GM21723 (cell line): Measurements from ENCODE around the gene OR8G5.
"Not testable (repeated sequence)": the region's sequence is repeated elsewhere in the genome, so short reads cannot be mapped to it uniquely, and the experiment has no call there.

ENCODE experiments used
- ATAC-seq: cut with Tn5 transposase; IDR thresholded peaks from one replicate; pipeline ENCODE4 v1.9.1; 2021; ENCODE audit warnings: mild to moderate bottlenecking, moderate library complexity; ENCODE audit not compliant: unreplicated experiment

The OR8G5 gene

DNA sequence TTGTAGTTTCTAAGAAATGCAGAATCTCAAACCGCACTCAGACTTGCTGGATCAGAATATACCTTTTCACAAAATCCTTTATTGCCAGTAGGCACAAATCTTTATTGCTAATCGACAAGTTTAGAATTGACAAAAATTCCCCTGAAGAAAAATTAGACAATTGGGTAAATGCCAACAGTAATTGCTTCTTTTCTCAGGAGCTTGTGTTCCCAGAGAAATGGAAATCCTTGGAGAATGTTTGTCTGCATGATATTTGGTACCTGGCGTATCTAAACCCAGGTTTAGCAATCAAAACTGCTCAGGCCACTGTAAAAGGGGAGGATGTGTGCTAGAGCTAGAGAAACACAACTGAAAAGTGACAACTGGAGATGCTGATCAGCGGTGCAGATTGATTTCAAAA, at the start of gene OR8G5:
TSS of gene OR8G5 (plus strand) at position 301 of the 400 bp plus-strand sequence. CDS start 8,556 bp downstream, outside the sequence.
- no peak for ATAC-seq

GRCh38 chr11:124207102-124207792, 48.9 kb upstream of the OR8G5 start:
- ATAC-seq = no peak

GRCh38 chr11:124209824-124210357, 46.3 kb upstream of the OR8G5 start:
- no peak for ATAC-seq

- ATAC-seq = no peak
Measured at GRCh38 chr11:124210421-124210820, 45.8 kb upstream of the OR8G5 start.

GRCh38 chr11:124211321-124211720, 44.9 kb upstream of the OR8G5 start:
- no peak for ATAC-seq

- no peak for ATAC-seq
Measured at GRCh38 chr11:124214027-124214426, 42.1 kb upstream of the OR8G5 start.

- ATAC-seq = no peak
Measured at GRCh38 chr11:124219126-124219525, 37.0 kb upstream of the OR8G5 start.

DNA sequence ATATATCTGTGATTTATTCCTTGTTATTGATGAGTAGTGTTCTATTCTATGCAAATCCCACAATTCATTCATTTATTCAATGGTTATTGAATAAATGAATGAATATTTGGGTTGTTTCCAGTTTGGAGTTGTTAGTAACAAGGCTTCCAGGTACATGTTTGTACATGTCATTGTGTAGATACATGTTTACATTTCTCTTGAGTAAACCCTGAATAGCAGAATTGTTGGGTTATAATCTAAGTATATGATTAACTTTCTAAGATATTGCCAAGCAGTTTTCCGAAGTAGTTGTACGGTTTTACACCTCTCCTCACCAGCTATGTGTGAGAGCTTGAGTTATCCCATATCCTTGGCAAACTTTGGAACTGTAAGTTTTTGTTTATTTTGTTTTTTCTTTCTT, 33.8 kb upstream of the OR8G5 start:
- no peak for ATAC-seq

- ATAC-seq = not testable (repeated sequence)
Measured at GRCh38 chr11:124224618-124225423, 31.4 kb upstream of the OR8G5 start.

DNA sequence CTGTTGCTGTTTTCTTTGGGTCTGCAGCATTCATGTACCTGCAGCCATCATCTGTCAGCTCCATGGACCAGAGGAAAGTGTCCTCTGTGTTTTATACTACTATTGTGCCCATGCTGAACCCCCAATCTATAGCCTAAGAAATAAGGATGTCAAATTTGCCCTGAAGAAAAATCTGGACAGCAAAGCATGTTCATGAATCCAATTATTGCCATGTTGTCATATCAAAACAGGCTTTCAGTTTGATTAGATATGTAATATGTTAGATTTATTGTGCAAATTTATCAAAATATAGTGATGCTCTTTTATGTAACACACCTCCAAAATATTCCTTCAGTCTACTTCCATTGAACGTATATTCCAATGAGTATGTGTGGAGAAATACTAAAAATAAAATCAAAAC, 30.7 kb upstream of the OR8G5 start:
- ATAC-seq = no peak

- no peak for ATAC-seq
Measured at GRCh38 chr11:124233376-124233775, 22.8 kb upstream of the OR8G5 start.

GRCh38 chr11:124238512-124238911, 17.7 kb upstream of the OR8G5 start:
- no peak for ATAC-seq

DNA sequence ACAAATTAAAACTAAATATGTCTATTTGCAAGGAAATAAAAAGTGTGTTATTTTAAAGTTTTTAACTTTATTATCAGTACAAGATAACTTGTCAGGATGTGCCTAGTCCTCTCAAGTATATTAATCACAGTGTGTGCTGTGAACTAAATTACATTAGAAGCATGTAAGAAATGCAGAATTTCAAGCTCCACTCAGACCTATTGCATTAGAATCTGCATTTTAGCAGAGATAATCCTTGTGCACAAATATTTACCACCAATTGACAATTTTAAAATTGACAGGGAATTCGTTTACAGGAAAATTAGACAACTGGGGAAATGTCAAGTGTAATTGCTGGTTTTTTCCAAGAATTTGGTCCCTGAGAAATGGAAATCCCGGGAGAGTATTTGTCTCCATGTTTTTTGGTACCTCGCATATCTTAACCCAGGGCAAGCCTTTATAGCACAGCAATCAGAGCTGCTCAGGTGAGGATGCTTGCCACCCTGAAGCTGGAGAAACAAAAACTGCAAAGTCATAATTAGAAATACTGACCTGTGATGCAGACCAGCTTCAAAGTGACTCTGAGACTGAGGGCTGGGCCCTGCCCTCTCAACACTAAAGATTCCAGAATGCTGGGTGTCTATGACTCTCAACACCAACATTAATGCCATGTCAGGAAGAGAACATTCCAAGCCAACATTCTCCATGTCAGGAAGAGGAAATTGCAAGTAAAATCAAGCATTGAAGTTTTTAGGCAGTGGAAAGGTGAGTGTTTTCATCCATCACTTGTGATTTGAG, 15.4 kb upstream of the OR8G5 start, which contains the start of gene OR8G1:
TSS of gene OR8G1 (plus strand) at position 475 of the 777 bp plus-strand sequence. CDS start 8,581 bp downstream, outside the sequence.
- ATAC-seq = no peak

- ATAC-seq = not testable (repeated sequence)
Measured at GRCh38 chr11:124249869-124250268, 6.3 kb upstream of the OR8G5 start.

GRCh38 chr11:124265041-124265440, 8.9 kb downstream of the OR8G5 start:
- not testable (repeated sequence) for ATAC-seq

- ATAC-seq = not testable (repeated sequence)
Measured at GRCh38 chr11:124270886-124271285, 14.7 kb downstream of the OR8G5 start.

DNA sequence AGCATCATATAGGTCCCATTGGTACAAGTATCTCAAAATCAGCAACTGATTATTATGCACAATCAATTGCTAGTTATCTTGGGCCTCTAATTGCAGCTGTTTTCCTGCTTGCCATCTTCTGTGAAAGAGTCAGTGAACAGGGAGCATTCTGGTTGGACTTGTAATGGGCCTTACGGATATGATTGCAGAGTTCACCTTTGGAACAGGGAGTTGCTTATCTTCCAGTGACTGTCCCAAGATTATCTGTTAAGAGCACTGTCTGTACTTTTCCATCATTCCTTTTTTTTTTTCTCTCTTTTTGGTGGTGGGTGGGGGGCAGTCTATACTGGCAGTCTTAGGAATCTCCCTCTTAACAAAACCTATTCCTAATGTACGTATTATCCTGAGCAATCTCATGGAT, 17.8 kb downstream of the OR8G5 start:
- ATAC-seq = no peak

GRCh38 chr11:124276081-124276480, 19.9 kb downstream of the OR8G5 start:
- no peak for ATAC-seq

GRCh38 chr11:124277207-124277606, 21.0 kb downstream of the OR8G5 start:
- no peak for ATAC-seq

GRCh38 chr11:124277804-124278203, 21.6 kb downstream of the OR8G5 start:
- no peak for ATAC-seq

DNA sequence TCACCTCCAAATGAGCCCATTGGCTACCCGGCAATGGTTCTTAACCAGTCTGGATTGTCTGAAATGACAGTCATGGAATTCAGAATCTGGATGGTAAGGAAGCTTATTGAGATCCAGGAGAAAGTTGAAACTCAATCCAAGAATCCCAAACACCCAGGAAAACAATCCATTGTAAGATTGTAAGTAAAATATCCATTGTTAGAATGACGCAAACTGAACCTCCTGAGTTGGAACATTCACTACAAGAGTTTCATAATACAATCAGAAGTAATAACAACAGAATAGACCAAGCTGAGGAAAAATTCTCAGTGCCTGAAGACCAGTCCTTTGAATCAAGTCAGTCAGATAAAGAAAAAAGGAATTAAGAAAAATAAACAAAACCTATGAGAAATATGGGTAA, 22.1 kb downstream of the OR8G5 start:
- no peak for ATAC-seq
